ENCODE results near the gene TSPEAR.

- no peak for TF ChIP-seq ATF2 (CRISPR knock-in tag; IDR thresholded peaks at IDR 0.05)
- TF ChIP-seq POLR2AphosphoS5 (IDR thresholded peaks at IDR 0.05; ENCODE audit: control insufficient read depth, insufficient read depth, low read depth, low read length): no peak
- no peak for TF ChIP-seq SRSF1 (IDR thresholded peaks at IDR 0.05; ENCODE audit: low read depth, low read length)
- TF ChIP-seq CREBBP (IDR thresholded peaks at IDR 0.05; ENCODE audit: low read depth, low read length): no peak
Observed at GRCh38 chr21:44614961-44615391, 96.4 kb downstream of the TSPEAR start.
